AG09319 (cell line): ENCODE results near the gene ROBO1.

ENCODE experiments used
- DNase-seq: peaks from one replicate; pipeline ENCODE4 v3.0.0-alpha.2; 2010; ENCODE audit warnings: low read depth; ENCODE audit errors: extremely low read depth
- CTCF ChIP-seq: IDR thresholded peaks from 2 replicates; pipeline ENCODE4 v1.5.1; 2011; ENCODE audit warnings: low read depth, mild to moderate bottlenecking, inconsistent platforms, low read length, moderate library complexity

ROBO1 gene

GRCh38 chr3:79245284-79246138 lies 522.3 kb downstream of the ROBO1 start:
- no peak for DNase-seq
- TF ChIP-seq CTCF, result no peak

- TF ChIP-seq CTCF, result no peak
- DNase-seq, result no peak
These were observed 531.3 kb downstream of the ROBO1 start for GRCh38 chr3:79236496-79236895.

- no peak for TF ChIP-seq CTCF
- no peak for DNase-seq
These were observed 534.3 kb downstream of the ROBO1 start for GRCh38 chr3:79233431-79234060.

- TF ChIP-seq CTCF, result no peak
- DNase-seq, result no peak
These were observed 537.5 kb downstream of the ROBO1 start for GRCh38 chr3:79230266-79230665.

- no peak for DNase-seq
- no peak for TF ChIP-seq CTCF
These were observed 550.7 kb downstream of the ROBO1 start for GRCh38 chr3:79217096-79217495.

- no peak for DNase-seq
- TF ChIP-seq CTCF, result no peak
These were observed 552.5 kb downstream of the ROBO1 start for GRCh38 chr3:79215286-79215685.
